Endothelial cell (in vitro differentiated cells): Measurements from ENCODE around the gene LRRC52. TPM values are rescaled to one million over a fixed set of nuclear protein-coding genes. Genes with fewer than 3 reads are reported as not detected.
A peak's percentile ranks its signal among the peaks of the same experiment; 100 is the strongest.
"Not testable (repeated sequence)": the region's sequence is repeated elsewhere in the genome, so short reads cannot be mapped to it uniquely, and the experiment has no call there.

Experiments used
- DNase-seq: peaks from one replicate; pipeline ENCODE4 v3.0.0; 2021; ENCODE audit warnings: low spot score
- H3K27ac Mint-ChIP-seq: one replicate; pipeline ENCODE4 v1.8.0; 2021; ENCODE audit warnings: mixed read lengths, inconsistent platforms; ENCODE audit not compliant: unreplicated experiment
- H3K27me3 Mint-ChIP-seq: one replicate; pipeline ENCODE4 v1.8.0; 2021; ENCODE audit warnings: mild to moderate bottlenecking, moderate library complexity, mixed read lengths, inconsistent platforms; ENCODE audit not compliant: unreplicated experiment
- H3K36me3 Mint-ChIP-seq: one replicate; pipeline ENCODE4 v1.8.0; 2021; ENCODE audit warnings: mild to moderate bottlenecking, low read depth, mixed read lengths, inconsistent platforms; ENCODE audit not compliant: unreplicated experiment
- H3K4me1 Mint-ChIP-seq: one replicate; pipeline ENCODE4 v1.8.0; 2021; ENCODE audit warnings: mild to moderate bottlenecking, mixed read lengths, inconsistent platforms; ENCODE audit not compliant: unreplicated experiment
- H3K4me3 Mint-ChIP-seq: one replicate; pipeline ENCODE4 v1.8.0; 2021; ENCODE audit warnings: mild to moderate bottlenecking, mixed read lengths, inconsistent platforms; ENCODE audit not compliant: unreplicated experiment
- H3K9me3 Mint-ChIP-seq: one replicate; pipeline ENCODE4 v1.8.0; 2021; ENCODE audit warnings: mixed read lengths, inconsistent platforms; ENCODE audit not compliant: unreplicated experiment
- total RNA-seq: library from RNA; stranded (reverse); fragmentation: NEBNext Ultra II Directional; extraction: Animal tissue kit (Norgen Biotek cat#: 25700); gene quantifications from one replicate; pipeline ENCODE4 v1.2.1, GENCODE V29; 2021; ENCODE audit not compliant: unreplicated experiment
- TF ChIP-seq, protein P1 (sequence below): fragments of 200-600 bp; sonication (generic); IDR thresholded peaks from one replicate; pipeline ENCODE4 v1.5.0; 2021; ENCODE audit warnings: antibody characterized with exemption; ENCODE audit not compliant: unreplicated experiment

LRRC52 gene
- total RNA-seq, 1 donor from 2014 or later, result not detected

- no peaks in the 10 kb centered on the region for H3K9me3 Mint-ChIP-seq
- DNase-seq, result no peak
- H3K27ac Mint-ChIP-seq, result no peak overlapping the region
- H3K4me1 Mint-ChIP-seq, result peaks cover 12% of the 10 kb centered on the region
- no peak overlapping the region for H3K4me3 Mint-ChIP-seq
- no peaks in the 10 kb centered on the region for H3K36me3 Mint-ChIP-seq
- no peaks in the 10 kb centered on the region for H3K27me3 Mint-ChIP-seq
- TF ChIP-seq, protein P1, sequence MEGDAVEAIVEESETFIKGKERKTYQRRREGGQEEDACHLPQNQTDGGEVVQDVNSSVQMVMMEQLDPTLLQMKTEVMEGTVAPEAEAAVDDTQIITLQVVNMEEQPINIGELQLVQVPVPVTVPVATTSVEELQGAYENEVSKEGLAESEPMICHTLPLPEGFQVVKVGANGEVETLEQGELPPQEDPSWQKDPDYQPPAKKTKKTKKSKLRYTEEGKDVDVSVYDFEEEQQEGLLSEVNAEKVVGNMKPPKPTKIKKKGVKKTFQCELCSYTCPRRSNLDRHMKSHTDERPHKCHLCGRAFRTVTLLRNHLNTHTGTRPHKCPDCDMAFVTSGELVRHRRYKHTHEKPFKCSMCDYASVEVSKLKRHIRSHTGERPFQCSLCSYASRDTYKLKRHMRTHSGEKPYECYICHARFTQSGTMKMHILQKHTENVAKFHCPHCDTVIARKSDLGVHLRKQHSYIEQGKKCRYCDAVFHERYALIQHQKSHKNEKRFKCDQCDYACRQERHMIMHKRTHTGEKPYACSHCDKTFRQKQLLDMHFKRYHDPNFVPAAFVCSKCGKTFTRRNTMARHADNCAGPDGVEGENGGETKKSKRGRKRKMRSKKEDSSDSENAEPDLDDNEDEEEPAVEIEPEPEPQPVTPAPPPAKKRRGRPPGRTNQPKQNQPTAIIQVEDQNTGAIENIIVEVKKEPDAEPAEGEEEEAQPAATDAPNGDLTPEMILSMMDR, result no peak
Measured at GRCh38 chr1:165580931-165581871, 37.4 kb downstream of the LRRC52 start.

DNA sequence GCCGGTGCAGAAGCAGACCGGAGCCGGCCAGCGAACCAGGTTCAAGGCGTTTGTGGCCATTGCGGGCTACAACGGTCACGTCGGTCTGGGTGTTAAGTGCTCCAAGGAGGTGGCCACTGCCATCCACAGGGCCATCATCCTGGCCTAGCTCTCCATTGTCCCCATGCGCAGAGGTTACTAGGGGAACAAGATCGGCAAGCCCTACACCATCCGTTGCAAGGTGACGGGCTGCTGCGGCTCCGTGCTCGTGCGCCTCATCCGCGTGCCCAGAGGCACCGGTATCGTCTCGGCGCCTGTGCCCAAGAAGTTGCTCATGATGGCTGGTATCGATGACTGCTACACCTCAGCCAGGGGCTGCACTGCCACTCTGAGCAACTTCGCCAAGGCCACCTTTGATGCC lies 38.1 kb downstream of the LRRC52 start:
- Mint-ChIP-seq H3K4me3 (no peak overlapping the region), H3K27me3 (no peaks in the 10 kb centered on the region)

GRCh38 chr1:165586398-165586797 lies 42.6 kb downstream of the LRRC52 start:
- Mint-ChIP-seq H3K9me3 (no peaks in the 10 kb centered on the region), H3K27ac (no peak overlapping the region)
- TF ChIP-seq, protein P1, result no peak

More for the DNA sequence above, 38.1 kb downstream of the LRRC52 start:
- Mint-ChIP-seq H3K27ac (no peak overlapping the region), H3K4me1 (peaks cover 14% of the 10 kb centered on the region), H3K36me3 (no peaks in the 10 kb centered on the region), H3K9me3 (no peaks in the 10 kb centered on the region)
- TF ChIP-seq, protein P1, result no peak
- no peak for DNase-seq

GRCh38 chr1:165591391-165591790 lies 47.6 kb downstream of the LRRC52 start:
- not testable (repeated sequence) for H3K4me1 Mint-ChIP-seq, H3K36me3 Mint-ChIP-seq, H3K9me3 Mint-ChIP-seq, H3K27me3 Mint-ChIP-seq, DNase-seq, H3K4me3 Mint-ChIP-seq, H3K27ac Mint-ChIP-seq

More at GRCh38 chr1:165586398-165586797, 42.6 kb downstream of the LRRC52 start:
- H3K36me3 Mint-ChIP-seq, result no peaks in the 10 kb centered on the region
- H3K4me3 Mint-ChIP-seq, result no peak overlapping the region
- H3K4me1 Mint-ChIP-seq, result peaks cover 20% of the 10 kb centered on the region
- peaks cover 4% of the 10 kb centered on the region for H3K27me3 Mint-ChIP-seq
- DNase-seq, result no peak

- peak; percentile 77 for DNase-seq
- TF ChIP-seq, protein P1, result peak; percentile 98
- Mint-ChIP-seq H3K36me3 (no peaks in the 10 kb centered on the region), H3K4me1 (peaks cover 17% of the 10 kb centered on the region), H3K4me3 (no peak overlapping the region), H3K9me3 (no peaks in the 10 kb centered on the region), H3K27ac (no peak overlapping the region), H3K27me3 (peaks cover 3% of the 10 kb centered on the region)
Measured at GRCh38 chr1:165592945-165593823, 49.4 kb downstream of the LRRC52 start.
